Keratinocyte (primary cell): ENCODE data around the gene CC2D1B. TPM values are rescaled to one million over a fixed set of nuclear protein-coding genes. Genes with fewer than 3 reads are reported as not detected.

ENCODE experiments used
- DNase-seq: peaks from one replicate; pipeline ENCODE4 v3.0.0-alpha.2; 2011; ENCODE audit warnings: low read depth, missing footprints, low spot score
- FAIRE-seq: peaks from 2 replicates; lab custom pipeline; 2011; peaks lifted over from hg19 to GRCh38; lab: Jason Lieb, UNC
- H2AFZ ChIP-seq: 2 replicates; pipeline ENCODE4 v1.6.0; 2012; ENCODE audit warnings: low read length, control low read depth, inconsistent platforms; ENCODE audit not compliant: control insufficient read depth
- H3K27ac ChIP-seq: 2 replicates; pipeline ENCODE4 v1.5.1; 2011; ENCODE audit warnings: low read length; ENCODE audit not compliant: control insufficient read depth, insufficient read depth
- H3K27me3 ChIP-seq: 3 replicates; pipeline ENCODE4 v1.6.0; 2011; ENCODE audit warnings: low read length; ENCODE audit not compliant: control insufficient read depth, insufficient read depth; ENCODE audit errors: extremely low read depth
- H3K36me3 ChIP-seq, 2 experiments: 2 replicates in 1 of 2; 3 replicates in 1 of 2; pipeline ENCODE4 v1.5.1; 2011; ENCODE audit warnings: low read length in 2 of 2, mild to moderate bottlenecking in 1 of 2; ENCODE audit not compliant: control insufficient read depth in 2 of 2, insufficient read depth in 2 of 2; ENCODE audit errors: extremely low read depth in 1 of 2
- H3K4me1 ChIP-seq: 3 replicates; pipeline ENCODE4 v1.5.1; 2011; ENCODE audit warnings: low read length; ENCODE audit not compliant: control insufficient read depth, insufficient read depth; ENCODE audit errors: extremely low read depth
- H3K4me2 ChIP-seq: 3 replicates; pipeline ENCODE4 v1.6.0; 2011; ENCODE audit warnings: low read depth, low read length; ENCODE audit not compliant: control insufficient read depth, insufficient read depth; ENCODE audit errors: extremely low read depth
- H3K4me3 ChIP-seq, 3 experiments: fragments of 200-600 bp in 1 of 3; sonication (generic) in 1 of 3; 2 replicates in 2 of 3; 3 replicates in 1 of 3; pipeline ENCODE4 v1.5.1; 2011 to 2016; ENCODE audit warnings: low read length in 3 of 3, mild to moderate bottlenecking in 3 of 3, control low read depth in 2 of 3, inconsistent platforms in 1 of 3, low read depth in 1 of 3, mixed read lengths in 1 of 3, mixed run types in 1 of 3, moderate library complexity in 1 of 3; ENCODE audit not compliant: control insufficient read depth in 2 of 3, insufficient read depth in 2 of 3; ENCODE audit errors: extremely low read depth in 1 of 3
- H3K79me2 ChIP-seq: 2 replicates; pipeline ENCODE4 v1.6.0; 2012; ENCODE audit warnings: low read length; ENCODE audit not compliant: control insufficient read depth, insufficient read depth
- H3K9ac ChIP-seq: 3 replicates; pipeline ENCODE4 v1.6.0; 2011; ENCODE audit warnings: low read length; ENCODE audit not compliant: control insufficient read depth, insufficient read depth; ENCODE audit errors: extremely low read depth
- H3K9me1 ChIP-seq: 3 replicates; pipeline ENCODE4 v1.6.0; 2011; ENCODE audit warnings: low read length; ENCODE audit not compliant: control insufficient read depth, insufficient read depth; ENCODE audit errors: extremely low read depth
- H3K9me3 ChIP-seq: 2 replicates; pipeline ENCODE4 v1.5.1; 2012; ENCODE audit warnings: low read depth, low read length; ENCODE audit not compliant: control insufficient read depth
- H4K20me1 ChIP-seq: 3 replicates; pipeline ENCODE4 v1.6.0; 2011; ENCODE audit warnings: low read length; ENCODE audit not compliant: control insufficient read depth, insufficient read depth; ENCODE audit errors: extremely low read depth
- CTCF ChIP-seq, 3 experiments: IDR thresholded peaks in 1 of 3; conservative IDR thresholded peaks in 1 of 3; optimal IDR thresholded peaks in 1 of 3; 2 replicates in 2 of 3; 3 replicates in 1 of 3; pipeline versions ENCODE3 to v1.5.1; 2011; ENCODE audit warnings: low read length in 3 of 3, mild to moderate bottlenecking in 3 of 3, moderate library complexity in 2 of 3, control low read depth in 1 of 3, inconsistent platforms in 1 of 3; ENCODE audit not compliant: insufficient read depth in 2 of 3; ENCODE audit errors: extremely low read depth in 1 of 3
- EZH2 ChIP-seq: IDR thresholded peaks from one replicate; pipeline ENCODE4 v1.6.1; 2012; ENCODE audit warnings: inconsistent platforms, mild to moderate bottlenecking, low read length, moderate library complexity
- dilution Hi-C: fragments of 300-500 bp; cut with MboI; formaldehyde crosslinking; loops from one replicate; pipeline ENCODE4 v1.7.0; 2020; ENCODE audit warnings: low sequenced_read_pairs; ENCODE audit not compliant: extremely low pct_ligation_motif_present
- polyA plus RNA-seq, 5 experiments: library from polyadenylated mRNA; depleted of rRNA in 3 of 5; stranded (reverse) in 3 of 5; stranded (forward) in 1 of 5; unstranded in 1 of 5; fragments of >200 nt; gene quantifications; 1 replicate in 1 of 5; 2 replicates in 3 of 5; 3 replicates in 1 of 5; pipeline versions ENCODE4 v1.2.1 to v1.2.3, GENCODE V29; 2011 to 2012; ENCODE audit warnings: missing spikeins in 2 of 5, low read depth in 1 of 5, low replicate concordance in 1 of 5

Gene CC2D1B
- polyA plus RNA-seq, 1 donor (not counting 4 experiments of a cell fraction or from before 2014, with no cell fraction given), result 12.5 TPM

GRCh38 chr1:52352690-52353089 lies 13.3 kb downstream of the CC2D1B start:
- TF ChIP-seq CTCF (optimal IDR thresholded peaks at IDR 0.05 in 1 of 3, IDR thresholded peaks at IDR 0.05 in 1 of 3, conservative IDR thresholded peaks at IDR 0.05 in 1 of 3; ENCODE audit: extremely low read depth in 1 of 3, insufficient read depth in 2 of 3, low read length in 3 of 3) (no peak), EZH2 (no peak)
- no peaks in the 10 kb centered on the region for H3K27me3 ChIP-seq
- dilution Hi-C loops, result no loop called here
- no peak overlapping the region for H3K4me3 ChIP-seq
- no peaks in the 10 kb centered on the region for H3K9me3 ChIP-seq
- H2AFZ ChIP-seq, result no peak overlapping the region
- no peaks in the 10 kb centered on the region for H3K79me2 ChIP-seq
- FAIRE-seq, result no peak
- no peak overlapping the region for H3K27ac ChIP-seq
- DNase-seq, result no peak
- peaks cover 32 to 41% of the 10 kb centered on the region in 2 experiments for H3K36me3 ChIP-seq
- H3K9me1 ChIP-seq, result no peaks in the 10 kb centered on the region
- no peaks in the 10 kb centered on the region for H3K4me1 ChIP-seq
- no peaks in the 10 kb centered on the region for H4K20me1 ChIP-seq
- no peak overlapping the region for H3K9ac ChIP-seq
- H3K4me2 ChIP-seq, result no peak overlapping the region

- no peak overlapping the region for H3K9ac ChIP-seq
- peaks cover 18 to 20% of the 10 kb centered on the region in 2 experiments for H3K36me3 ChIP-seq
- no peaks in the 10 kb centered on the region for H3K79me2 ChIP-seq
- no peak overlapping the region for H2AFZ ChIP-seq
- H4K20me1 ChIP-seq, result no peaks in the 10 kb centered on the region
- dilution Hi-C loops, result no loop called here
- no peaks in the 10 kb centered on the region for H3K4me1 ChIP-seq
- no peaks in the 10 kb centered on the region for H3K9me1 ChIP-seq
- DNase-seq (no peak), FAIRE-seq (no peak)
- no peak overlapping the region for H3K27ac ChIP-seq
- H3K9me3 ChIP-seq, result no peaks in the 10 kb centered on the region
- H3K27me3 ChIP-seq, result no peaks in the 10 kb centered on the region
- TF ChIP-seq CTCF (optimal IDR thresholded peaks at IDR 0.05 in 1 of 3, IDR thresholded peaks at IDR 0.05 in 1 of 3, conservative IDR thresholded peaks at IDR 0.05 in 1 of 3; ENCODE audit: extremely low read depth in 1 of 3, insufficient read depth in 2 of 3, low read length in 3 of 3) (peak; percentile 40 to 62 (median 49)), EZH2 (no peak)
- H3K4me2 ChIP-seq, result no peak overlapping the region
- H3K4me3 ChIP-seq, result no peak overlapping the region
Observed at GRCh38 chr1:52348704-52349300, 17.2 kb downstream of the CC2D1B start.
